GM21360 (cell line): ENCODE data around the gene MGARP.
A peak's percentile ranks its signal among the peaks of the same experiment; 100 is the strongest.

ENCODE experiments used
- ATAC-seq: cut with Tn5 transposase; IDR thresholded peaks from one replicate; pipeline ENCODE4 v1.9.1; 2021; ENCODE audit warnings: mild to moderate bottlenecking, moderate library complexity; ENCODE audit not compliant: unreplicated experiment

Gene MGARP

DNA sequence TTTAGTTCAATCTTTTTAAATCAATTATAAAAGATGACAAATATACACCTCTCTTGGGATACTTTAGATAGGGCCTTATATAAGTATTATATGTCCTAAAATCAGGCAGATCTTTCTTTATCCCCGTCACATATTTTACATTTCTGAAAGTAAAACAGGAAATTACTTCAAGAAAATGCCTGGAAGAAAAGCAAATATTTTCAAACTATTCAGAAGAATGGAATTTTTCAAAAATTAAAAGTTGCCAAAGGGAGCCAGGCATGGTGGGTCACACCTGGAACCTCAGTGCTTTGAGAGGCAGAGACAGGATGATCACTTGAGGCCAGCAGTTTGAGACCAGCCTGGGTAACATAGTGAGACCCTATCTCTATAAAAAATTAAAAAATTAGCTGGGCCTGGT is 34.4 kb downstream of the MGARP start:
- no peak for ATAC-seq

GRCh38 chr4:139243448-139244365 is 36.3 kb downstream of the MGARP start:
- ATAC-seq: no peak

GRCh38 chr4:139242511-139243051 is 37.4 kb downstream of the MGARP start:
- no peak for ATAC-seq

DNA sequence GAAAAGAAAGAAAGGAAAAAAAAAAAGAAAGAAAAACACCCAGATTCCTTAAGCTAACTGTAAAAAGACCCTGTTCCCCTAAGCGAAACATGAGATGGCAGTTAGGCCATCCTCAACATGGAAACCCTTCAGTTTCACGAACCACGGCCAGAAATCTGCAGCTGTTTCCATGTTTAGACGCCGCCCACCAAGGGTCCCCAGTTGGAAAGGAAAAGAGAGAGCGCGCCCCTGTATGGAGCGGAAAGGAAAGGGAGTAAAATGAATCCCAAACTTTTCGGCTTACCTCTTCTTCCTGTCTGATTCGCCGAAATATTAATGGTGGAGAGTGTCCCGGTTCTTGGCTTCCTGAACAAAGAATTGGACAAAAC is 38.3 kb downstream of the MGARP start:
- ATAC-seq: no peak

DNA sequence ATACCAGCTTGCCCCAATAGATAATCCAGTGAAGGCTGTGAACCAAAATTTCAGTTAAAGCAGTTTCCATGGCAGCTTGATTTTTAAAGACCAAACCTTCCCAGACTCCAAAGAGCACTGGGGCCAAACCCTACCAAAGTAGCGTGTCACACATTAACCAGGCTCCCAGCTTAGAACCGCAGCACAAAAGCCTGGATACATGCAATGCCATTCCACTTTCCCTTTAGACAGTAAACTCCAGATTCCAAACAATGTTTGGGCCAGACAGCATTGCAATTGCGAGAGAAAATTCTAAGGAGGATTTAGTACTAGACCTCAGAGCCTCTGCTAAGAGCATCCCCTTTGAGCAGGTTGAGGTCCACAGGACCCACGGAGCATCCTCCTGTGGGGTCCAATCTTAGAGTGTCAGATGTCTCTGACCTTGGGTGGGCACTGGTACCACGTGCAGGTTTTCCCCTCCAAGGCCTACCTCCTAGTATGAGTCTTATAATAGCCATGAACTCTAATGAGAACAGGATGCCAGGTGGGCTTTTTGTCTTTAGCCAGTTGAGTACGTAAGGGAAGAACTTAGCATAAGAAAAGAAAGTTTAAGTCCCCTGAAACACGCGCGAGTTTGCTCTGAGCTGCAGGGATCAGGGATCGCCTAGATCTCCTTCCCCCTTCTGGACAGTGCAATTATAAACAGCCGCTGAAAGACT is 38.8 kb downstream of the MGARP start:
- ATAC-seq: no peak

GRCh38 chr4:139239127-139239772 is 40.8 kb downstream of the MGARP start:
- no peak for ATAC-seq

DNA sequence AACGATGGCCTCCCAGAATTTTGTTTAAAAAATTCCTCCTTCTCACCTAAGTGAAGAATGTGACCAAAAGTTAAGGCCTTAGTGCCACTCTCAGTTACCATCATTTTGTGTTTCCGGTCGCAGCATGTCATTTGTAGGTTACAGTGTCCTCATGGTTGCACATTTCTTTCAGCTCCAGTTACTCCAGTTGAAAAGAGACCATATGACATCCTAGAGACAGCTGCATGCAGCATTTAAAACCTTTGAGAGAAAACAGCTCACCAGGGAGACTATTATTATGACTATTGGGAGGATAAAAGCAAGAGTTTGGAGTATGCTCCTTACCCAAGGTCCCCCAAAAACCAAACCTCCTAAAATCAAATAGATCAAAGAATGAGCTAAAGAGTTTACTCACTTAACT is 45.8 kb downstream of the MGARP start:
- no peak for ATAC-seq

DNA sequence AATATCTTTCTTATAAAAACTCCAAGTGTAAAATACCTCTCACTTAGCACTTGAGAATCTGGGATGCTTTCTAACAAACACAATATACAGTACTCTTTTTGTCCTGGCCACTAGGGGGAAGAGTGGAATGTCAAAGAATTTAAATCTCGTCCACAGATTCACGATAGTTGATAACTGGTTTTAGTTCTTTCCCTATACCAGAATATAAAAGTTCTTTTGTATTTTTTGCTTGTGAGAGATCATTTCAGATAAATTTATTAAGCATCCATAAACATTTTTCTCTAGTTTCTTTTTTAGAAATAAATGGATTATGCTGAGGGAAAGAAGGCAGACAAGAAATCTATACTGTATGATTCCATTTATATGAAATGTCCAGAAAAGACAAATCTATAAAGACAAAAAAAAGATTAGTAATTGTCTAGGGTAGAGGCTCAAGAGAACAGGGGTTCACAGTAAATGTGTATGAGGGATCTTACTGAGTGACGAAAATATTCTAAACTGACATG is 50.4 kb downstream of the MGARP start:
- ATAC-seq: peak; percentile 68

DNA sequence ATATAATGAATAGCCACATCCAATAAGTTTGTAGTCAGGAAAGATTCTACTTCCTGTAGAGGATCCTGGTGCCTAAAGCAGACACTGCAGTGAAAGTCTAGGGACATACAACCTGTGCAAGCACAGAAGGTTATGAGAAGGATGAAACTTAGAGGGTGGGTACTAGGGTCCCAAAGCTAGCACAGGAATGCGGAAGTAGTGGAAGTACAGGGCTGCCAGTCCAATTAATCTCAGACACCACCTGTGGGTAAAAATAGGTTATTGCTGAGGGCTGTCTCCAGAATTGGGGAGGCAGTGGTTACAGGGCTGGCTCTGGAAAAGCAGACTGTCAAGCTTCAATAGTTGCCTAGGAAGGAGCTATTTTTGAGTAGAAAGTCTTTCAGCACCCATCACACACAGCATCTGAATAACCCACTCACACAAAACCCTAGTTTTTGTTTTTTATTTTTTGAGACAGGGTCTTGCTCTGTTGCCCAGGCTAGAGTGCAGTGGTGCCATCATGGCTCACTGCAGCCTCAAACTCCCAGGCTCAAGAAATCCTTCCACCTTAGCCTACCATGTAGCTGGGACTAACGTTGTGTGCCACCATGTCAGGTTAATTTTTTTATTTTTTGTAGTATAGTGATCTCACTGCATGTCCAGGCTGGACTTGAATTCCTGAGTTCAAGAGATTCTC is 52.2 kb downstream of the MGARP start:
- peak; percentile 49 for ATAC-seq

DNA sequence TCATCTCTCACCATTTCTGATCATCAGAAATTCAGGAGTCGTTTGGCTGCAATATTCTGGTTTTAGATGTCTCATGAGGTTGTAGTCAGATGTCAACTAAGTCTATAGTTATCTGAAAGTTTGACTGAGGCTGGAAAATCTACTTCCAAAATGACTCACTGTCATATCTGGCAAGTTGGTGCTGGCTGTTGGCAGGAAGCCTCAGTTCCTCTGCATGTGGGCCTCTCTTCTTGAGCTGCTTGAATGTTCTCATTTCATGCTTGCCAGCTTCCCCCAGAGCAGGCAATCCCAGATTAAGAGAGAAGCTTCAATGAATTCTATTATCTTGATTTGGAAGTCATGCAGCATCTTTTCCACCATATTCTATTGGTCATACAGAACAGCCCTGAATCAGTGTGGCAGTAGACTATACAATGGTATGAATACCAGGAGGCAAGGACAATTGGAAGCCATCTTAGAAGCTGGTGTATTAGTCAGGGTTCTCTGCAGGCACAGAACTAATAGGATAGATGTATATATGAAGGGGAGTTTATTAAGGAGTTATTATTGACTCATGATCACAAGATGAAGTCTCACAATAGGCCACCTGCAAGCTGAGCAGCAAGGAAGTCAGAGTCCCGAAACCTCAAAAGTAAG is 56.2 kb downstream of the MGARP start:
- ATAC-seq: peak; percentile 69

- no peak for ATAC-seq
These were observed 57.8 kb downstream of the MGARP start for GRCh38 chr4:139222215-139222614.

DNA sequence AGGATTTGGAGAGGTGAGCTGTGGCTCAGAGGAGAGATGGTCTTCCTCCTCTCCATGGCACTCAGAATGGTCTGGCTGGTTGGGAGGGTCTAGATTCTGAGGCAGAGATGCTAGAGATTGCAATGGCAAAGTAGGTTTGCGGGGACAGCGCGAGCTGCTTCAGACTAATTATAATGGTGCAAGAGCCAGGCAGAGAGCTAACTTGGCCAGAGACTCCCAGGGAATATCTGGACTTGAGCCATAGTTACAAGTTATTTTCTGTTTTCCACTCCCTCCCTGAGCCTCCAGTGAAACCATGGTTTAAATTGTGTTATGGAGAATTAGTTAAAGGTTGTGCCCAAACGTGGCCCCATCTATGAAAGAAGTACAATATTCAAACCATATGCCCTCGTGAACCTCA is 58.3 kb downstream of the MGARP start:
- ATAC-seq: no peak

DNA sequence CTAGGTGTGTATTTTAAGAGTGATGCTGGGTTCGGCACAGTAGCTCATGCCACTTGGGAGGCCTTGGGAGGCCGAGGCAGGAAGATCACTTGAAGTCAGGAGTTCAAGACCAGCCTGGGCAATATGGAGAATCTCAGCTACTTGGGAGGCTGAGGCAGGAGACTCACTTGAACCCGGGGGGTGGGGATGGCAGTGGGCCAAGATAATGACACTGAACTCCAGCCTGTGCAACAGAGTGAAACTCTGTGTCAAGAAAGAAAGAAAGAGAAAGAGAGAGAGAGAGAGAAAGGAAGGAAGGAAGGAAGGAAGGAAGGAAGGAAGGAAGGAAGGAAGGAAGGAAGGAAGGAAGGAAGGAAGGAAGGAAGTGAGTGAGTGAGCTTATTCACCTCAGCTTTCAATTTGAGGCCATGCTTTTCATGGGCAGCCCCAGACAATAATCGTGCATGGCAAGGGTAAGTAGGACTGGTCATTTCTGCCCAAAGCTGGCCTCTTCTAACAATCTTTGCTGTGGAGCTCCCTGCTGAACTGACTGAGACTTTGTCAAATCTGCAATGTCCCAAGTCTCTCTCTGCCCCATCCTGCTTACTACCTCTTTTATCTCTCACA is 60.5 kb downstream of the MGARP start:
- no peak for ATAC-seq
